Panc1 (cell line): ENCODE data around the gene IL1A.

ENCODE experiments used
- SIN3A ChIP-seq: IDR thresholded peaks from 2 replicates; pipeline ENCODE4 v1.6.1; 2012; ENCODE audit warnings: low read depth, mild to moderate bottlenecking, low read length, moderate library complexity, borderline replicate concordance; ENCODE audit not compliant: insufficient read depth
- TF ChIP-seq, protein P1 (sequence below): fragments of 450-650 bp; IDR thresholded peaks from 2 replicates; pipeline ENCODE4 v1.5.1; 2017; ENCODE audit warnings: mild to moderate bottlenecking
- TF ChIP-seq, protein P2 (sequence below), 2 experiments: IDR thresholded peaks; 2 replicates each; pipeline ENCODE4 v1.6.1; 2011 to 2012; ENCODE audit warnings: low read depth in 2 of 2, control low read depth in 1 of 2, low read length in 1 of 2, mild to moderate bottlenecking in 1 of 2, moderate library complexity in 1 of 2; ENCODE audit not compliant: insufficient read depth in 1 of 2

DNA sequence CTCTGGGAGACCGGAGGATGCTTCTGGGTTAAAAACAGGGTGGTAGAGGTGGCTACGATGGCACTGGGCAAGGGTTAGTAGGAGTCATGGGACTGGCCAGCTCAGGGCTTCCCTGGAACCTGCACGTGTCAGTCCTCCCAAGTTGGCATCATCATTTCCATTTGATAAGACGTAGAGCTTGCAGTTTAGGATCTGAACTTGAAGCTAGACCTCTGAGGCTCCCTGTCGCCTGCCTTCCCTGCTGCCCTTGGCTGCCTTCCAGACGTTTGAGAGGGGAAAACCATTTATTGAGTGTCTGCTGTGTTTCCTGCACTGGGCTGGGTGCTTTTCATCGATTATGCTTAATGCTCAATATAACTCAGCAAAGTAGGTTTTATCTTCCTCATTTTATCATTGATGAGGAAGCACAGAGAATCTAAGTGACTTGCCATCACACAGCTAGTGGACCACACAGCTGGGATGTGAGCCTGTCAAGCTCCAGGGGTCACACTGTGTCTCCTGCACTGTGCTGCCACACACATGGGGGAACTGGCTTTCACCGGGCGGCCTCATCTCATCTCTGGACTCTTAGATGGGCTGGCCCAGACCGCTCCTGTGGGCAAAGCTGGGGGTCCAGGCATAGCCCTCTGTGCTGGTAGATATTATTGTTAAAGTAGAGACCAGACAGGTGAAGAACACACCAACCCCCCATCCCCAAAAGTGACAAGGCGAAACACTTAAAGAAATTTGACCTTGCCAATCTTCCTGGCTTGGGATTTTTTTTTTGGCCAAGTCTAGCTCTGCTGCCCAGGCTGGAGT is 55.7 kb downstream of the IL1A start:
- TF ChIP-seq, protein P1, sequence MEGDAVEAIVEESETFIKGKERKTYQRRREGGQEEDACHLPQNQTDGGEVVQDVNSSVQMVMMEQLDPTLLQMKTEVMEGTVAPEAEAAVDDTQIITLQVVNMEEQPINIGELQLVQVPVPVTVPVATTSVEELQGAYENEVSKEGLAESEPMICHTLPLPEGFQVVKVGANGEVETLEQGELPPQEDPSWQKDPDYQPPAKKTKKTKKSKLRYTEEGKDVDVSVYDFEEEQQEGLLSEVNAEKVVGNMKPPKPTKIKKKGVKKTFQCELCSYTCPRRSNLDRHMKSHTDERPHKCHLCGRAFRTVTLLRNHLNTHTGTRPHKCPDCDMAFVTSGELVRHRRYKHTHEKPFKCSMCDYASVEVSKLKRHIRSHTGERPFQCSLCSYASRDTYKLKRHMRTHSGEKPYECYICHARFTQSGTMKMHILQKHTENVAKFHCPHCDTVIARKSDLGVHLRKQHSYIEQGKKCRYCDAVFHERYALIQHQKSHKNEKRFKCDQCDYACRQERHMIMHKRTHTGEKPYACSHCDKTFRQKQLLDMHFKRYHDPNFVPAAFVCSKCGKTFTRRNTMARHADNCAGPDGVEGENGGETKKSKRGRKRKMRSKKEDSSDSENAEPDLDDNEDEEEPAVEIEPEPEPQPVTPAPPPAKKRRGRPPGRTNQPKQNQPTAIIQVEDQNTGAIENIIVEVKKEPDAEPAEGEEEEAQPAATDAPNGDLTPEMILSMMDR = no peak
- no peak for TF ChIP-seq SIN3A
- TF ChIP-seq, protein P2, sequence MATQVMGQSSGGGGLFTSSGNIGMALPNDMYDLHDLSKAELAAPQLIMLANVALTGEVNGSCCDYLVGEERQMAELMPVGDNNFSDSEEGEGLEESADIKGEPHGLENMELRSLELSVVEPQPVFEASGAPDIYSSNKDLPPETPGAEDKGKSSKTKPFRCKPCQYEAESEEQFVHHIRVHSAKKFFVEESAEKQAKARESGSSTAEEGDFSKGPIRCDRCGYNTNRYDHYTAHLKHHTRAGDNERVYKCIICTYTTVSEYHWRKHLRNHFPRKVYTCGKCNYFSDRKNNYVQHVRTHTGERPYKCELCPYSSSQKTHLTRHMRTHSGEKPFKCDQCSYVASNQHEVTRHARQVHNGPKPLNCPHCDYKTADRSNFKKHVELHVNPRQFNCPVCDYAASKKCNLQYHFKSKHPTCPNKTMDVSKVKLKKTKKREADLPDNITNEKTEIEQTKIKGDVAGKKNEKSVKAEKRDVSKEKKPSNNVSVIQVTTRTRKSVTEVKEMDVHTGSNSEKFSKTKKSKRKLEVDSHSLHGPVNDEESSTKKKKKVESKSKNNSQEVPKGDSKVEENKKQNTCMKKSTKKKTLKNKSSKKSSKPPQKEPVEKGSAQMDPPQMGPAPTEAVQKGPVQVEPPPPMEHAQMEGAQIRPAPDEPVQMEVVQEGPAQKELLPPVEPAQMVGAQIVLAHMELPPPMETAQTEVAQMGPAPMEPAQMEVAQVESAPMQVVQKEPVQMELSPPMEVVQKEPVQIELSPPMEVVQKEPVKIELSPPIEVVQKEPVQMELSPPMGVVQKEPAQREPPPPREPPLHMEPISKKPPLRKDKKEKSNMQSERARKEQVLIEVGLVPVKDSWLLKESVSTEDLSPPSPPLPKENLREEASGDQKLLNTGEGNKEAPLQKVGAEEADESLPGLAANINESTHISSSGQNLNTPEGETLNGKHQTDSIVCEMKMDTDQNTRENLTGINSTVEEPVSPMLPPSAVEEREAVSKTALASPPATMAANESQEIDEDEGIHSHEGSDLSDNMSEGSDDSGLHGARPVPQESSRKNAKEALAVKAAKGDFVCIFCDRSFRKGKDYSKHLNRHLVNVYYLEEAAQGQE (IDR thresholded peaks at IDR 0.05; ENCODE audit: insufficient read depth in 1 of 2, low read depth in 2 of 2, low read length in 1 of 2) = no peak
